OCI-LY7 (cell line): ENCODE results near the gene HOXA7. TPM values are rescaled to one million over a fixed set of nuclear protein-coding genes. Genes with fewer than 3 reads are reported as not detected.

Source experiments
- BruUV-seq: library from RNA; stranded (reverse); fragments of 400-500 nt; replicated peaks from 2 replicates; lab custom pipeline; 2021; lab: Mats Ljungman, UMichigan
- CTCF ChIA-PET: fragments of 300-600 bp; sonication (Branson Sonifier 250); formaldehyde crosslinking; loops from one replicate; lab custom pipeline; 2022; ENCODE audit warnings: antibody characterized with exemption; ENCODE audit not compliant: unreplicated experiment; lab: Charles Lee
- POLR2A ChIA-PET: fragments of 300-600 bp; sonication (Branson Sonifier 250); formaldehyde crosslinking; loops from one replicate; lab custom pipeline; 2022; ENCODE audit warnings: antibody characterized with exemption; lab: Charles Lee
- DNase-seq: peaks from one replicate; pipeline ENCODE4 v3.0.0-alpha.2; 2015; ENCODE audit warnings: low spot score
- H2AFZ ChIP-seq: fragments of 200-600 bp; sonication (generic), shearing (Covaris generic); 2 replicates; pipeline ENCODE4 v1.6.1; 2014; ENCODE audit warnings: mild to moderate bottlenecking, antibody characterized with exemption, low read length, moderate library complexity
- H3K27ac ChIP-seq: fragments of 200-600 bp; sonication (generic); 2 replicates; pipeline ENCODE4 v1.5.1; 2014; ENCODE audit warnings: mixed run types, low read depth, mild to moderate bottlenecking, moderate library complexity, low read length, inconsistent platforms; ENCODE audit not compliant: poor library complexity, severe bottlenecking
- H3K36me3 ChIP-seq: fragments of 200-600 bp; sonication (generic); 2 replicates; pipeline ENCODE4 v1.6.1; 2014; ENCODE audit warnings: mild to moderate bottlenecking, antibody characterized with exemption, low read length, moderate library complexity, mixed read lengths; ENCODE audit not compliant: insufficient read depth
- H3K4me1 ChIP-seq: fragments of 200-600 bp; sonication (generic); 2 replicates; pipeline ENCODE4 v1.5.1; 2014; ENCODE audit warnings: mild to moderate bottlenecking, low read length; ENCODE audit not compliant: insufficient read depth, poor library complexity, severe bottlenecking
- H3K4me2 ChIP-seq: fragments of 200-600 bp; sonication (generic); 2 replicates; pipeline ENCODE4 v1.6.1; 2014; ENCODE audit warnings: mild to moderate bottlenecking, low read length
- H3K4me3 ChIP-seq: fragments of 200-600 bp; sonication (generic); 2 replicates; pipeline ENCODE4 v1.5.1; 2014; ENCODE audit warnings: mild to moderate bottlenecking, low read depth, low read length; ENCODE audit not compliant: poor library complexity, severe bottlenecking
- H3K79me2 ChIP-seq: fragments of 200-600 bp; sonication (generic); 2 replicates; pipeline ENCODE4 v1.6.1; 2016; ENCODE audit warnings: low read depth, mild to moderate bottlenecking, low read length, moderate library complexity, mixed read lengths; ENCODE audit not compliant: insufficient read depth
- H3K9me2 ChIP-seq: fragments of 200-600 bp; sonication (generic); 2 replicates; pipeline ENCODE4 v1.6.1; 2016; ENCODE audit warnings: mild to moderate bottlenecking, low read length, mixed read lengths; ENCODE audit not compliant: insufficient read depth
- H3K9me3 ChIP-seq: fragments of 200-600 bp; sonication (generic); 2 replicates; pipeline ENCODE4 v1.6.1; 2014; ENCODE audit warnings: mild to moderate bottlenecking, mixed run types, low read length, mixed read lengths
- H4K20me1 ChIP-seq: fragments of 200-600 bp; sonication (generic); 2 replicates; pipeline ENCODE4 v1.6.1; 2014; ENCODE audit warnings: mild to moderate bottlenecking, antibody characterized with exemption, low read length, moderate library complexity, mixed read lengths; ENCODE audit not compliant: insufficient read depth
- CTCF ChIP-seq: fragments of 200-600 bp; sonication (generic); conservative IDR thresholded peaks from 2 replicates; pipeline ENCODE4 v1.5.1; 2014; ENCODE audit warnings: mild to moderate bottlenecking, antibody characterized with exemption, low read length, moderate library complexity, mixed read lengths
- EZH2phosphoT487 ChIP-seq: fragments of 200-600 bp; sonication (generic); IDR thresholded peaks from 2 replicates; pipeline ENCODE4 v1.6.1; 2018; ENCODE audit warnings: low read depth, borderline replicate concordance, mild to moderate bottlenecking, mixed run types, antibody characterized with exemption, low read length, moderate library complexity, mixed read lengths
- intact Hi-C: fragments of 100-400 bp; cut with micrococcal nuclease; formaldehyde crosslinking; loops from one replicate; pipeline ENCODE4 v1.10.0; 2022; ENCODE audit not compliant: unreplicated experiment
- total RNA-seq, 2 experiments: library from RNA; depleted of rRNA in 1 of 2; stranded (reverse); fragments of >200 nt in 1 of 2; shearing (Covaris generic) in 1 of 2; gene quantifications; 2 replicates each; pipeline ENCODE4 v1.2.3, GENCODE V29; 2014 to 2022

The HOXA7 gene
- total RNA-seq, 2 experiments from 2014 or later, result 1.2 to 6.0 TPM

- no peaks in the 10 kb centered on the region for H3K4me1 ChIP-seq
- no peak overlapping the region for H2AFZ ChIP-seq
- intact Hi-C loops, result no loop called here
- POLR2A ChIA-PET, result interaction anchor here (0.6 to 1.1 kb wide), 2 partner anchors 38 to 1243 kb away, joined by 3 read pairs; no protein-coding TSS in a partner anchor
- no peaks in the 10 kb centered on the region for H3K79me2 ChIP-seq
- H3K4me3 ChIP-seq, result no peak overlapping the region
- no peak for TF ChIP-seq CTCF
- H3K4me2 ChIP-seq, result no peak overlapping the region
- no peaks in the 10 kb centered on the region for H3K36me3 ChIP-seq
- no peak overlapping the region for H3K27ac ChIP-seq
- CTCF ChIA-PET, result no interaction called here
- DNase-seq, result no peak
- no peaks in the 10 kb centered on the region for H3K9me3 ChIP-seq
- H3K9me2 ChIP-seq, result no peaks in the 10 kb centered on the region
- no peaks in the 10 kb centered on the region for H4K20me1 ChIP-seq
- no TSS peak for BruUV-seq
Measured at GRCh38 chr7:27169658-27170425, 13.4 kb upstream of the HOXA7 start.

GRCh38 chr7:27168265-27168947 lies 11.9 kb upstream of the HOXA7 start:
- no peak overlapping the region for H3K4me2 ChIP-seq
- H2AFZ ChIP-seq, result no peak overlapping the region
- no peaks in the 10 kb centered on the region for H4K20me1 ChIP-seq
- POLR2A ChIA-PET, result no interaction called here
- TF ChIP-seq CTCF, result no peak
- TF ChIP-seq EZH2phosphoT487, result no peak
- no peaks in the 10 kb centered on the region for H3K79me2 ChIP-seq
- CTCF ChIA-PET, result no interaction called here
- H3K9me3 ChIP-seq, result no peaks in the 10 kb centered on the region
- BruUV-seq, result no TSS peak
- H3K9me2 ChIP-seq, result no peaks in the 10 kb centered on the region
- DNase-seq, result no peak
- no peak overlapping the region for H3K27ac ChIP-seq
- H3K4me1 ChIP-seq, result no peaks in the 10 kb centered on the region
- H3K4me3 ChIP-seq, result no peak overlapping the region
- no peaks in the 10 kb centered on the region for H3K36me3 ChIP-seq
- intact Hi-C loops, result no loop called here

GRCh38 chr7:27167916-27168264 lies 11.4 kb upstream of the HOXA7 start:
- no peaks in the 10 kb centered on the region for H3K79me2 ChIP-seq
- no TSS peak for BruUV-seq
- no peak overlapping the region for H3K4me2 ChIP-seq
- H3K9me2 ChIP-seq, result no peaks in the 10 kb centered on the region
- H4K20me1 ChIP-seq, result no peaks in the 10 kb centered on the region
- H3K9me3 ChIP-seq, result no peaks in the 10 kb centered on the region
- intact Hi-C loops, result no loop called here
- H3K27ac ChIP-seq, result no peak overlapping the region
- no peaks in the 10 kb centered on the region for H3K36me3 ChIP-seq
- no peak for TF ChIP-seq EZH2phosphoT487
- no peak for TF ChIP-seq CTCF
- H3K4me3 ChIP-seq, result no peak overlapping the region
- ChIA-PET POLR2A (no interaction called here), CTCF (no interaction called here)
- no peak overlapping the region for H2AFZ ChIP-seq
- no peak for DNase-seq
- no peaks in the 10 kb centered on the region for H3K4me1 ChIP-seq
